NCI-H345 treated with DMSO at 0.1 percent for 48 hours (cell line): ENCODE measurements around the gene NPAS3.
A peak's percentile ranks its signal among the peaks of the same experiment; 100 is the strongest.

Experiments
- DNase-seq: peaks from one replicate; lab custom pipeline; 2025; ENCODE audit not compliant: unreplicated experiment; lab: John Stamatoyannopoulos, UW

NPAS3 gene

DNA sequence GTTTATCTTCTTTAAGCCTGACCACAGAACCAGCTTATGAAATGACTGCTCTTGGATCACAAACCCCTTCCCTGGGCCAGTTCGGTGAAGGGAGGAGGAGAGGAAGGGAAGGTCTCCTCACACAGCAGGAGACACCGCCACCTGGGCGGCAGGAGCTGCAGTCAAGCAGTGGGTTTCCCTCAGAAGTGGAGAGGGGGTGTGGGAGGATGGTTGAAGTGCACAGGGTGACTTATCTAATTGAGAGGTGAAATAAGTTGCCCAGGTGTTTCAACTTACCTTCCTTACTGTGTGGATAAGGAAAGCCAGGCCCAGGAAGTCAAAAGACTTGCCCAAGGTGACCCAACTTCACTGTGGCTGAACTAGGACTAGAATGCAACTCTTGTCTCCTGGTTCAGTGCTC lies 905.4 kb downstream of the NPAS3 start:
- DNase-seq, result no peak

DNA sequence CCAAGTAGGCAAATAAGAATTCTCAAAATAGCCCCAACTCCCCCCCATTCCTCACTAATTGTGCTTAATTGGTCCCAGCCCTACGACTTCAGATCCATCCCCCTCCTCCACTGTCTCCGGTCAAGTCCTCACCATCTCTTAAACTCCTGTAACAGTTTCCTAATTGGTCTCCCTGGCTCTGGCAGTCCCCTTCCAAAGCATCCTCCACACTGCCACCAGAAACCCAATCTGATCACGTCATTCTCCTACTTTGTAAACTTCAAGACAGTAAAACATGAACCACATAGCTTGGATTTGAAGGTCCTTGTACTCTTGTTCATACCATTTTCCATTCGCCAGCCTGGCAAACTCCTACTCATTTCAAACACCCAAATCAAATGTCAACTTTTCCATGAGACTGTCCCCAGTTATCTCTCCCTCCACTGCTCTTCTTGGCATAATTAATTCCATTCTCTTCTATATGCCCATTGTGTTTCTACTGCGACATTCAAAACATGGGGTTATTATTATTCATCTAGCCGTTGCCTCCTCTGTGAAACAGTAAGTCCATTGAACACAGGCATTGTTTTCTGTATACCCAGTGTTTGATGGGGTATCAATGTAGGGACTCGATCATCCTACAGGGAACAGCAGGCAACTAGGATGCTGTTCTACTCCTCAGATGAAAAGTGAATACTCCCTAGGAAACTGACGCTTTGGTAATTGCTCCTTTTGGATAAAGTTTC lies 907.6 kb downstream of the NPAS3 start:
- DNase-seq, result no peak

GRCh38 chr14:33847066-33847465 lies 908.4 kb downstream of the NPAS3 start:
- no peak for DNase-seq

GRCh38 chr14:33848009-33848408 lies 909.3 kb downstream of the NPAS3 start:
- no peak for DNase-seq

- peak; percentile 1 for DNase-seq
Observed at GRCh38 chr14:33848706-33849454, 910.2 kb downstream of the NPAS3 start.

DNA sequence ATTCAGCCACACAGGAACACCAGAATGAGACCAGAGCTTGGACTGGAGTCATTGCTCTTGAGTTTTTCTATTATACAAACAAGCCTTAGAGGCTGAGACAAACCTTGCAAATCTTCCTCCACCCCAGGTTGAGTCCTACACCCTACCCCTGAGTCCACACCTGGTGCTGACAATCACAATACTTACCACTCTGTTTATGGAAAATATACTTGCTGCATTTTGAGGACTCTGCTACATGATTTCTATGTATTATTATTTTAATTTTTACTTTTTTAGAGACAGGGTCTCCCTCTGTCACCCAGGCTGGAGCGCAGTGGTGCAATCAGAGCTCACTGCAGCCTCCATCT lies 910.7 kb downstream of the NPAS3 start:
- DNase-seq, result no peak

GRCh38 chr14:33850826-33851225 lies 912.1 kb downstream of the NPAS3 start:
- no peak for DNase-seq

DNA sequence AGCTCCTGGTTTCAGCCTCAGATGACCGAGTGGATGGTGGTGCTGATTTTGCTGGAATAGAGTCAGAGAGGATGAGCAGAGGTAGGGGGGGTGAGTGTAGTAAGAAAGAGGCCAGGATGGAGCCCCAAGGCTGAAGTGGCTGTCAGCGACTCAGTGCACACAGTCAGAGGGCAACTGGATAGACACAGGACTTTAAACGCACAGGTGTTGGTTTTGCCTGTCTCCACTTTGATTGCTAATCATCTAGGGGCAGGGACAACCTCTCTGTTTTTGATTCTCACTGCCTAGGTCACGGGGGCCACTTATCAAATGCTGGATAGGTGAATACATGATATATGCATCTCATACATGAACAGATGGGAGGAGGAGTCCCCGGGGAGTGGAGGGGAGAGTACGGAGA lies 912.7 kb downstream of the NPAS3 start:
- no peak for DNase-seq

- no peak for DNase-seq
Observed at GRCh38 chr14:33851931-33852330, 913.3 kb downstream of the NPAS3 start.
